Transverse colon (tissue), 4 donors: ENCODE measurements around the gene NDUFS7.

Source experiments
- POLR2A ChIP-seq: fragments of 450-650 bp; IDR thresholded peaks from one replicate; pipeline ENCODE4 v1.6.1; 2016; ENCODE audit warnings: antibody characterized with exemption, mild to moderate bottlenecking, moderate library complexity
- POLR2AphosphoS5 ChIP-seq, 3 donors: sonication (generic); formaldehyde crosslinking; IDR thresholded peaks; one replicate each; pipeline ENCODE4 v1.6.1; 2016; ENCODE audit warnings: antibody characterized with exemption in 3 of 3
- TF ChIP-seq, protein P1 (sequence below), 5 experiments: fragments of 200-600 bp in 3 of 5; fragments of 450-650 bp in 2 of 5; sonication (generic) in 3 of 5; IDR thresholded peaks; 1 replicate in 2 of 5; 2 replicates in 3 of 5; pipeline ENCODE4 v1.5.1; 2016 to 2017; ENCODE audit warnings: antibody characterized with exemption in 5 of 5, inconsistent platforms in 3 of 5, mild to moderate bottlenecking in 2 of 5, moderate library complexity in 1 of 5

DNA sequence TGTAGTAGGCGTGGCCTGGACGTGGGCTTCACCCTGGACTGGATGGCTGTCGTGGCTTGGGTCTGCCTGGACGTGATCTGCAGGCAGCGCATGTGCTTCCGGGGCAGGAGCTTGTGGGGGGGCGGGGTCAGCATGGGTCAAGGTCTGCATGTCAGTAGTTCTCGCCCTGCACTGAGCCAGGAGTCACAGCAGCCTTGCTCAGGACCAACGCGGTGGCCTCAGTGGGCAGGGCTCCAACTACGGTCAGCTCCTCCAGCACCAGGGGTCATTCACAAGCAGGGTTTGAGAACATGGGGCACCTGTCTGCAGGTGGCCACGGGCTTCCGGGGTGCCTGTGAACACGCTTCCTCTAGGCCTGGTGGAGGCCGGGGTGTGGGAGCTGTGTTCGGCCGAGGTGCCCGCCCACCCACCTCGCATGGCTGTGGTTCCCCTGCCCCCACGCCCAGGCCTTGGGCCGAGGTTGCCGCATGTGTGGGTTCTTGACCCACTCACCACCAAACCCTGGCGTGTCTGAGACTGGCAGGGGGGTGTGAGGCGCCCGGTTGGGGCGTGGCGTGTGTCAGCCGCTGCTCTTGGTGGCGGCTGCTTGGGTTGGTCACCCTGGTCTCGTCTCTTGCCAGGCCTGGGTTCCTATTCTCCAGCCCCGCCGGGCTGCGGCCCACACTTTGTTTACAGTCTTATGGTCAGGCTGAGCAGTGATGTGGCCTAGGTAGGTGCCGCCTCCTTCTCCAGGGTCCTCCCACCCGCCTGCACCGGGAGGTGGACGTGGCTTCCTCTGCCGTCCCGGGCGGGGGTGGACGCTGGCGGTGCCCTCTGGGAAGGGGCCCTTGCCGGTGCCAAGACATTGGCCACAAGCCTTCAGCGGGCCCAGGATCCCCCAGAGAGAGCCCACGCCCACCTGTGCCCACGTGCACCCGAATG is 49.7 kb downstream of the NDUFS7 start:
- TF ChIP-seq, protein P1, sequence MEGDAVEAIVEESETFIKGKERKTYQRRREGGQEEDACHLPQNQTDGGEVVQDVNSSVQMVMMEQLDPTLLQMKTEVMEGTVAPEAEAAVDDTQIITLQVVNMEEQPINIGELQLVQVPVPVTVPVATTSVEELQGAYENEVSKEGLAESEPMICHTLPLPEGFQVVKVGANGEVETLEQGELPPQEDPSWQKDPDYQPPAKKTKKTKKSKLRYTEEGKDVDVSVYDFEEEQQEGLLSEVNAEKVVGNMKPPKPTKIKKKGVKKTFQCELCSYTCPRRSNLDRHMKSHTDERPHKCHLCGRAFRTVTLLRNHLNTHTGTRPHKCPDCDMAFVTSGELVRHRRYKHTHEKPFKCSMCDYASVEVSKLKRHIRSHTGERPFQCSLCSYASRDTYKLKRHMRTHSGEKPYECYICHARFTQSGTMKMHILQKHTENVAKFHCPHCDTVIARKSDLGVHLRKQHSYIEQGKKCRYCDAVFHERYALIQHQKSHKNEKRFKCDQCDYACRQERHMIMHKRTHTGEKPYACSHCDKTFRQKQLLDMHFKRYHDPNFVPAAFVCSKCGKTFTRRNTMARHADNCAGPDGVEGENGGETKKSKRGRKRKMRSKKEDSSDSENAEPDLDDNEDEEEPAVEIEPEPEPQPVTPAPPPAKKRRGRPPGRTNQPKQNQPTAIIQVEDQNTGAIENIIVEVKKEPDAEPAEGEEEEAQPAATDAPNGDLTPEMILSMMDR (IDR thresholded peaks at IDR 0.05): no peak
- TF ChIP-seq POLR2AphosphoS5 (IDR thresholded peaks at IDR 0.05) (no peak), POLR2A (no peak)
